Occipital lobe (tissue), 2 donors: Measurements from ENCODE around the gene RPS6KL1. TPM values are rescaled to one million over a fixed set of nuclear protein-coding genes. Genes with fewer than 3 reads are reported as not detected.
A peak's percentile ranks its signal among the peaks of the same experiment; 100 is the strongest.

Source experiments
- DNase-seq: peaks from one replicate; lab custom pipeline; 2025; lab: John Stamatoyannopoulos, UW
- total RNA-seq: library from RNA; depleted of rRNA; stranded (reverse); fragments of >200 nt; gene quantifications from one replicate; pipeline ENCODE4 v1.2.3, GENCODE V29; 2014

Gene RPS6KL1
- total RNA-seq, 1 donor from 2014 or later = 26.5 TPM

DNA sequence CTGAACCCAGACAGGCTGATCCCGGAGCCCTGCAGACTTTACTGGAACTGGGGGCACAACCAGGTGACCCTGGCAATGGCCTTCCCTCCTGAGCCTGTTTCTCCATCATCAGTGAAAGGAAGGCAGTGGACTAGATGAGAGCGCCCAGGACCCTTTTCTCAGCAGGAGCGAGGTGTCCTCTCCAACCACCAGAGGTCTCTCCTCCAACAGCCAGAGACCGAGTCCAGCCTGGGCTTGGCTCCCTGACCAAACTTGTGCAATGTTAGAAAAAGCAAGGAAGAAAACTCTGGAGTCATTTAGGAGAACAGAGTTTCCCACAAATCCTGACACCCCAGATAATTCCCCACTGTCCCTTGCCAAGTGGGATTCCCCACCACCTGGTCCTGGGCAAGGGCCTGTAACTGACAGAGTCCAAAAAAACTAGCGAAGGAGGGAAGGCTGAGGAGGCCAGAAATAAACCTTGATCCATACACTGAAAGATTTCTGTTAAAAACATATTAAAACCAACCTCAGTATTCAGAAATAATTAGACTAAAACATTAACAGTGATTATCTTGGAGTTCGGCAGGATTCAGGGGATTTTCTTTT, 9.0 kb downstream of the RPS6KL1 start:
- peak; percentile 13 for DNase-seq

DNA sequence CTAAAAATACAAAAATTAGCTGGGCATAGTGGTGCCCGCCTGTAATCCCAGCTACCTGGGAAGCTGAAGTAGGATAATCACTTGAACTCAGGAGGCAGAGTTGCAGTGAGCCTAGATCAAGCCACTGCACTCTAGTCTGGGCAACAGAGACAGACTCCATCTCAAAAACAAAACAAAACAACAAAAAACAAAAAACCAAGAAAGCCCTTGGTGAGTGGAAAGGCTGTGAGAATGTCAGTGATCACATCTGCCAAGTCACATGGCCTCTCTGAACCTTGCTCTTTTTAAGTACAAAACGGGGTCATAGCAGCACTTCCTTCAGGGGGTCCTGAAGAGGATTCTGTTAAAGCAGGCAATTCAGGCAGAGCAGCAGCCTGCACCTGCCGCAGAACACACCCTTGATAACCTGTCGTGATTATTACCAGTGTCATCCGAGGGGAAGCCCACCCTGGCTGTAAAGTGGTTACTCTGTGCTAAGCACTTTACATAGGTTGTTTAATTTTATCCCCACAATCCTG, 9.6 kb downstream of the RPS6KL1 start:
- no peak for DNase-seq

DNA sequence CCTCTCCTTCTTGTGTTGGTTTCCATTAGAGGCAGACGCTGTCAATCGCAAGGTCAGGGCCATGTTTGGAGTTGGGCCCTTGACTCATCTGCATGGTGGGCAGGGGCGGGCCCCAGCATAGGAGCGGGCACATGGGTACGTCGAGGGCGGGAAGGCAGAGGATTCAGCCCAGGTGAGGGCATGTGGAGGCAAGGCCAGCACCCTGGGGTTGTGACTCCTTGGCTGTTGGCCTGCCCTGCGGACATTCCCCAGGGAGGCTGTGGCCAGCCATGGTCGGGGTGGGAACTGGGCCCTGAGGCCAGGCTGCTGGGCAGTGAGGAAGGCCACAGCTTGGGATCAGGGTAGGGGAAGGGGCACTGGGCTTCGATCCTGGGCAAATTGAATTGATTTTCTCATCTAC, 10.3 kb downstream of the RPS6KL1 start:
- DNase-seq = no peak

DNA sequence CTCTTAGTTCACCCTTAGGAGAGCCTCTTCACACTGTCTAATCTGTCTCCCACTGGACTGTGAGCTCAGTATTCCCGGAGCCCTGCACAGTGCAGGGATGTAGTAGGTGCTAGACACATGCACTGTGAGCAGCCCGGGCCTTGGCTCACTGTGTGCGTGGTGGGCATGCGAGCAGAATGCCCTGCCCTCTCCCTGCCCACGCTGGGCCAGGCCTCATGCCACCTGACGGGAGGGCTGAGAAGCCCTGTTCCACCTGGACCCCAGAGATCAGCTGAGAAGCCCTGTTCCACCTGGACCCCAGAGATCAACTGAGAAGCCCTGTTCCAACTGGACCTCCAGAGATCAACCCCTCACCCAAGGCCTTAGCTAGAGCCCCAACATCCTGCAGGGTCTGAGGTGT, 10.9 kb downstream of the RPS6KL1 start:
- DNase-seq = no peak

DNA sequence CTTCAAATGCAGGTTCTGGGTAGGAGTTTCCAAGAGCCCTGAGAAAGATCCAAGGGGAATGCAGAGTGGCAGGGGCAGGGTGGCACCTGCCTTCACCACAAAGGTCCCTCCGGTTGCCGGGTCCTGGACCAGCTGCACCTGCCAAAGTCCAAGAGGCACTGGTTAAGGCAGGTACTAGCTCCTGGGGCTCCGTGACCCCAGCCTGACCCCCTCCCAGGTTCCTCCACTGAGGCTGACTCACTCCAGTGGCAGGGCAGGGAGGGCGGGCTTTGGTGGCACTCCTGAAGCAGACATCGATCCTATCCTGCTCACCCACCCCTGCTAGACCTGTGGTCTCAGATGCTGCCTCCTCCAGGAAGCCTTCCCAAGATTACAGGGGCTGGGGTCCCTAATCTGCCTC, 11.4 kb downstream of the RPS6KL1 start:
- no peak for DNase-seq

DNA sequence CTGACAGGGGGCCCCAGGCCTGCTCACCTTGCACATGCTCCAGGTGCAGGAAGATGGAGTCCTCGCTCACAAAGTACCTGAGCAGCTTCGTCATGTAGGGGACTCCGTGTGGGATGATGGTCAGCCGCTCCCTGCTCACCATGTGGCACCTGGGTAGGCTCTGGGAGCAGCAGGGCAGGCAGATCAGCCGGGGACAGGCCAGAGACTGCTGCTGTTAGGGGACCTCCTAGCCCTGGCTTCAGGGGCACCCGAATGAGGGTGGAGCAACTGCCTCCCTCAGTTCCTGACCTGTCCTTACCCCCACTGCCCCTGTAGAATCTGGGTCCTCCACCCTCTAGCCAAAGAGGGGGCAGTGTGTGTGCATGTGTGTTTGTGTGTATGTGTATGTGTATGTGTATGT, 11.8 kb downstream of the RPS6KL1 start:
- no peak for DNase-seq

DNA sequence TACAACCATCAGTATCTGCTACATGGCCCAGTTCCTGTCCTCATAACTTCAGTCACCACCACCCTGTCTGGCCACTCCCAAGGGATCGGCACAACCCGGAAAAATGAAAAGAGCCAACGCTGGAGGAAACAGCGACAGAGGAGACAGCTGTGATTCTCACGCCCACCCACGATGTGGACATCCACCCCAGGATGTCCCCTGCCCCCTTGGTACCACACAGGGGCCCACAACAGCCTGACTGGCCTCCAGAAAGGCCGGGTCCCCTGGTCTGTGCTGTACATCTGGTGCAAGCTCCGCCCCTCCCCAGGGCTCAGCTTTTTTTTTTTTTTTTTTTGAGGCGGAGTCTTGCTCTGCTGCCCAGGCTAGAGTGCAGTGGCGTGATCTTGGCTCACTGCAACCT, 12.5 kb downstream of the RPS6KL1 start:
- no peak for DNase-seq

DNA sequence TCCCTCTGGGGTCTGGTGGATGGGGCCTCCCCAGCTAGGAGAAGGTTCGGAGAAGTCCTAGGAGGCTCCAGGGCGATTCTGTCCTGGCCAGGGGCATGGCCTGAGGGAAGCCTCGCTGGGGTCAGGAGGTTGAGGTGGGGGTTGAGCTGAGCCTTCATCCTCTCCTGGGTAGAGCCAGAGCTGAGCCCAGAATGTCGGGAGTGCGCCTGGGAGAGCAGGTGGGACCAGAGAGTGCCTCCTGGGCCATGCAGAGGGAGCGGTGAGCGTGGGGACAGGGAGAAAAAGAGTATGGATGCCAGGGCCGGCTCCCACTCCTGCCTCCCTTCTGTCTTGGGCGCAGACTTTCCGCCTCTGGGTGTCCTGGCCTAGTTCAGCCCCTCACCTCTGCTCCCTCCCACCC, 13.1 kb downstream of the RPS6KL1 start:
- DNase-seq = no peak

DNA sequence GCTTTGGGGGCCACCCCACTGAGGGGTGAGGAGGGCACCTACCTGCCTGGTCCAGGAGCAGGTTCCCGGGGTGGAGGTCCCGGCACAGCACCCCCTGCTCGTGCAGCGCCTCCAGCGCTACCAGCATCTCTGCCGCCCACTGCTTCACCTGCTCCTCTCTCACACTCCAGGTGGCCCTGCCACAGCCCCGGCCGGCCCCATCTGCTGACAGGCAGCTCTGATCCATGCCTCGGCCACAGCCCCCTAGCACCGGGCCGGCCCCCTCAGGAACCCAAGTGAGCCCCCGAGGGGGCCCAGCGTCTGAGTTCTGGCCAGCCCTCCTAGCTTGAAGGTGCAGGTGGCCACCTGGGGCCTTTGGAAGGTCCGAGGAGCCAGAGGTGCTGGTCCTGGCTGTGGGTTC, 13.6 kb downstream of the RPS6KL1 start:
- no peak for DNase-seq

DNA sequence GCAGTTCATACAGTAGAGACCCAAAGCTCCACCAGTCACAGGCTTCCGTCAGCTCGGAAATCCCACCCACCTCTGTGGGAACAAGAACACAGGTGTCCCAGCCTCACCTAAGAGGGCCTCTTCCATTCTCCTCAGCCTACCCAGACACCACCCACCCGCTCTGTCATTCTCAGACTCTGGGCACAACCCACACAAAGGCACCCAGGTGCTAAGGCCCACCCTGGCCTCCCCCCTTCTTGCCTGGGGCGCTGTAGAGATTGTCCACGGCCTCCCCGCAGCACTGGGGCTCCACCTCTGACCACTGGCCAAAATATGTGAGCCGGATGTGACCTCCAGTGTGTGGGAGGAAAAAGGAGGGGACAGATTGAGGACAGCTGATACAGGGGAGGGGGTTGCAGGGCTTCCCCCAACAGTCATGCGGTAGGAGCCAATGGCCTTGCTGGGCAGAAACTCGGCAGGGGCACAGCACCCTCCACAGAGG, 14.2 kb downstream of the RPS6KL1 start:
- DNase-seq = no peak

DNA sequence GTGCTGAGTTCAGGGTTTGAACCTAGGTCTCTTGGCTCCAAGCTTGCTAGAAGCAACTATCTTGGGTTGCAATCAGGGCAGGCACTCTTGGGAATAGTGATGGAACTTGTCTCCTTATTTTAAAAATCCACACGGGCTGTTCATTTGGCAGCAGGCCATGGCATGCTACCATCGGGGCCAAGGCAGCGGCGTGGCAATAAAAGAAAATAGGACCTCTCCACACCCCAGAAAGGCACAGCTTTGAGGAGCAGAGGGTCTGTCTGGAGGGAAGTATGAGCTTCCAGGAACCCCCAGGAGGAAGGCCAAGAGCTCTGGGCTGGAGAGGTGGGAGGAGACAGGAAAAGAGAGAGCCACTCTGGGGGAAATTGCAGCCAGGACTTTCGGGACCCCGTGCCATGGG, 15.3 kb downstream of the RPS6KL1 start:
- DNase-seq = no peak

DNA sequence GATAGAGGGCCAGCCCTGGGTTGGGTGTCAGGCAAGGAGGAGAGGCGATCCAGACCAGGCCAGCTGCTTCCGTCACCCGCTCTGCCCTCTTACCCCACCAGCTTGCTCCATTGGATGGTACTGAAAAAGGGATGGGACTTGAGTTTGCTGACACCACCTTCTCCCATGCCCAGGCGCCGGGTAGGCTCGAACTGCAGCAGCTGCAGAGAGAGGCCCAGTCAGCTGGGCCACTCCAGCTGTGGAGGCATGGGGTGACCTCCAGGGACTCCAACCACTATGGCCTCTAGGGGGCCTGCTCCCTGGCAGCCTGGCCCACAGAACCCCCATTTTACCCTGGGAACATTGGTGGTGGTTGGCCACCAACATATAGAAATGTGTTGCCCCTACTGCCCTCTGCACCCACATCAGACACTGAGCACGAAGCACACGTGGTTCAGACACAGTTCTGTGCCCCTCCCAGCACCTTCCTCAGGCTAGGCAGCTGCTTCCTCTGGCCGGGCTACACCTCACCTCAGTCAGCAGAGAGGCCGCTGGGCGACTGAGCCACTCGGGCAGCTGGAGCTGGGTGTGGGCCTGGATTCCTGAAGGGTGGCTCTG, 16.0 kb downstream of the RPS6KL1 start:
- DNase-seq = no peak

DNA sequence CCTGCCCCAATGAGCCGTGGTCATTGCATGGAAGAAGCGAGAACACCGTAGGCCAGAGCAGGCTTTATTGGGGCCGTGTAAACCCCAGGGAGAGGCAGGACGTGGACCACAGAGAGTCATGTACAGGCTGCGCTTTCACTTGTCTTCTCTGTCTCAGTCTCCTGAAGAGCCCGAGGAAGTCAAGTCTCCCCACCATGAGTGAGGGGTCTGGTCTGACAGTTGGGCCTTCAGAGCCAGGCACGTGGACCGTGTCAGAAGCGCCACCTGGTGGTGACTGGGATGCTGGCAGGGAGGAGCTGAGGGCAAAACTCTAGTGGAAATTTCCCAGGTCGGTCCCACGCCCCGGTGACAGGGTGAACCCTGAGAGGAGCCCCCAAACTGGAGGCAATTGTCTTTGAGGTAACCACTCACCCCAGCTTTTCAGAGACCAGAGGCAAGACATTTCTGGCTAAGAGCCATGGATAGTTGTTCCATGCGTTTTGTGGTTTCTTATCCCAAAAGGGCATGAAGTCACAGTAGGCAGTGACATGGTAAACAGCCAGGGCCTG, 17.4 kb downstream of the RPS6KL1 start:
- DNase-seq = peak; percentile 12

DNA sequence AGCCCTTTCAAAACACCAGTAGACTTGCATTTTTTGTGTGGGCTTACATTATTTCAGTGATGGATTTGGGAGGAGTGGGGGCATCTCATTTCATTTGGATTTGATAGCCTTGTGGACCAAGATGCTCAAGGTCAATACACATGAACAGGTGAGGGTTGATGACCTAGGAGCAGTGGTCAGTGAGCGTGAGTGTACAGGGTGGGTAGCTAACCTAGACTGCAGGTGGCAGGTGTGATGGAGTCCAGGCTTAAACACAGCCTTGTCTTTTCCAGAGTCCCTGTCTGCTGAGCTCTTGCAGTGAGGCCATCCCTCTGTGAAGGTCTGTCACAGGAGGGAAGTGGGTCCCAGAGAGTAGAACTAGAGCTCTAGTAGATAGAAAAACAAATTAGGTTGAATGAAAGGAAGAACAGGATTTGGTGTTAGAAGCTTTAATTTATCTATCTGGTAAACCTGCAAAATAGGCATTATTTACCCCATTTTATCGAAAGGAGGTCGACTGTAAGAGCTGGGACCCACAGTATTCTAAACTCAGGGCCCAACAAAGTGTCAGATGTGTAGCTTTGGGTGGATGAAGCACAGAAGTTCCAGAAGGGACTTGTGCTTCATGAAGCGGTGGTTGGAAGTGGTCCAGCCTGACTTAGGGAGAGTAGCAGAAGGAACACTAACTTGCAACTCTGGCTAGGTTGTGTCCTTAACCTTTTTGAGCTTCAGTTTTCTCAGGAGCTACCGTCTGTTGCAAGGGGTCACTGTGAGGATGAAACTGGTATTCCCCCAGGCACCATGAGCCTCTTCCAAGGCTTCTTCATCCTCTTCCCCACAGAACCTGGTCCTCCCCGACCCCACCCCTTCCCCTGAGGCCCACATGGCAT, 18.2 kb downstream of the RPS6KL1 start:
- no peak for DNase-seq

DNA sequence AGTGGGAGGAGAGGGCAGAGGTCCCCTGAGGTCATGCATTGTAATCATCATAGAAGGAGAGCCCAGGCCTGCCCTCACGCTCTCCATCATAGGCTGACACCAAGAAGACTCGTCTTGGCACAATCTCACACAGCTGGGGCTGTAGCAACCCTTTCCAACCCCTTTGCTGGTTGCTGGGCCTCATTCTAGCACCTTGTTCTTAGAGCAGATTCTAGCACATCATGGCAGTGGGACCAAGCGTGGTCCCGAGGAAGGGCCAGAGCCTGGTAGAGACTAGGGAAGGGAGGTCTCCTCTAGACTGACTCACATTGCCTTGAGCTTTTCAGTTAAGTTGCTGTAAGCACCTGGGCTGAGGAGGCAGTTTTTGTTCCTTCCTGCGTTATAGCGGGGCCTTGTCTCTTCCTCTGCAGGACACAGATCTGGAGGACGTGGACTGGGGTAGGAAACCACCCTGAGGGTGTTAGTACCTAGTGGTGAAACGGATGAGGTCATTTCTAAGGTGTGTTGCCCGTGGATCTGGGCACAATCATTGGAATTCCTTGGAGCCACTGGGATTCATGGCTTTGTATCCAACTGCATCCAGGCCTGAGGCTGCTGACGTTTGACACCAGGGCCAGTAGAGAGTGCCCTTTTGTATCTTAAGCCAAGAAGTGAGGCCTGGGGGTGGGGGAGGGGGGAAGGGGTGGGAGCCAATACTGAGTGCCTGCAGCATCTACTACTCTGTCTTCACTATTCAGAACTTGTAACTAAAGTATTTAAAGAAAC, 19.9 kb downstream of the RPS6KL1 start:
- no peak for DNase-seq

DNA sequence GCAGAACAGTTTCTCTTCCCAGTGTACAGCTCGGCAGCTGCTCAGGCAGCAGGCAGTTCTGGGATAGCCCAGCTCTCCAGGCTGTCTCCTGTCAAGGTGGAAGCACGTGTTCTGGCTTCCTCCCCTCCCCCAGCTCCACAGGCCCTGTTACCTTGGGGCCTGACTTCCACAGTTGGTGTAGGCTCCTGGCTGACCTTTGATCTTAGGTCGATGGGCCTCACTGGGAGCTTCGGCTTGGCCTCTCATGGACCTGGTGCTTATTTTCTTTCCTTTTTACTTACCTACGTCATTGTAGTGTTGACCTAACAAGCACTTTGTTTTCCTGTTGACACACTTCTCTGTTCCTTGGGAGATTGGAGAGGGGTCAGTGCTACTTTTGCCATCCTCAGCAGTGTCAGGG, 24.4 kb downstream of the RPS6KL1 start:
- DNase-seq = no peak

DNA sequence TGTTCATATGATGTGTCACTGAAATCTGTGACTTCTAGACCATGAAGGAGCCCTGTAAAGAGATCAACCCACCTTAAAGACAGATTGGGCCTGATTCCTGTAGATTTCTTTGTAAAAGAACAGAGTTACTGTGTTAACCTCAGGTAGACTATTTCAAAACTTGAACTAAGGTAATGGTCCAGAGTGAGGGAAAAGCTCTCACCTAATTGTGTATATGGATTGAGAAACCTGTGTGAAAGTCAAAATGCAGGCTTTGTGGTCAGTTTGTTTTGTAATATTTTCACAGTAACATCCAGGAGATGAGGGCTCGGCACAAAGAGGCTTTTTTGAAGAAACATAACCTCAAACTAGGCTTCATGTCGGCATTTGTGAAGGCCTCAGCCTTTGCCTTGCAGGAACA, 25.0 kb downstream of the RPS6KL1 start:
- DNase-seq = no peak

DNA sequence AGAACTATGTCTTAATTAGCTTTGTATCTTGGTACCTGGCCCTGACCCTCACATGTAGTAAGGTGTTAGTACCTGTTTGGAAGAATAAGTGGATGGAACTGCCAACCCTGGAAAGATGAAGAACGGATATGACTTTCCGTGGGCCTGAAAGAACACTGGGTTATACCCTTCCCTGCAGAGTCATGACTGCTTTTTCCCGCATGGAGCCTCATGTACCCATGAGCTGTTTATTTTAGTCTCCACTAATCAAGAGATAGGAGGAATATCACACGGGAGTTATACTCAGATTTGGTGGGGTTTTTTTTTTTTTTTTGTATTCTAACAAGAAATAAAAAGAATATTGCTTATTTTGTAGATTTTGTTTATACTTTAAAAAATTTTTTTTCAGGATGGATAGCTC, 25.4 kb downstream of the RPS6KL1 start:
- DNase-seq = no peak

DNA sequence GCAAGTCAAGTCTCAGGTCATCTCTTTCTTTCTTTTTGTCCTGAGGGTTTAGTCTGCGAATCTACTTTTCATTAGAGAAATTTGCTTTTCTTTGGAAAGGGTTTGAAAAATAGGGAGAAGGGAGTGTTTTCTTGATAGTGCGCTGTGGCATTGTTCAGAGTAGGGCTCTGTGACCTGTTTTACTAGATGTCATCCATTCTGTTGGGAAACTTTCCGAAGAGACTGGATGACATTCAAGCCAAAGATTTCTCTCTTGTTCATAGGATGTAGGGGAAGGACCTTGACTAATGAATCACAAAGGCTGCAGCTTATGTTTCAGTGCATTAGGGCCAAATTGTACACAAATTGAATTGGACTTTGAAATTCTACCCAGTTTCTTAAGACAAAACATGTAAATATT, 26.7 kb downstream of the RPS6KL1 start:
- no peak for DNase-seq

DNA sequence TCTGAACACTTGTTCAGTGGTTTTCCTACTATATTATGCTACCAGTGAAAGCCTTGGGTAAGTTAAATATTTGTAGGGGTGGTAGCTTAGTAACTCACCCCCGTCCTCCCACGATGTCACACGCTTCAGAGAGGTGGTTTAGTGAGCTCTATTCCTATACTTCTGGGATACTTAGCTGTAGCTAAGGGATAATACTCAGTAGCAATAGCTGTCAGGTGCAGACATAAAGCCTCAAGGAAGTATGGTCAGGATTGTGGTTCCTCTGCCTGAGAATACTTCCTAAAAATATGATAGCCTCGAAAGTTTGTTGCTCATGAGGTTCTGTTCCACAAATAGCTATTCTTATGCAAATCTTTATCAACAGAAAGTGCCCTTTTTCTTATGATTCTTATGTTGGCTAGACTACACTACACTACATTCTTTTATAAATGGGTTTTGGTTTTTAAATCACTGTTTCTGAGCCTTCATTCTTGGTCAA, 29.4 kb downstream of the RPS6KL1 start:
- DNase-seq = no peak

DNA sequence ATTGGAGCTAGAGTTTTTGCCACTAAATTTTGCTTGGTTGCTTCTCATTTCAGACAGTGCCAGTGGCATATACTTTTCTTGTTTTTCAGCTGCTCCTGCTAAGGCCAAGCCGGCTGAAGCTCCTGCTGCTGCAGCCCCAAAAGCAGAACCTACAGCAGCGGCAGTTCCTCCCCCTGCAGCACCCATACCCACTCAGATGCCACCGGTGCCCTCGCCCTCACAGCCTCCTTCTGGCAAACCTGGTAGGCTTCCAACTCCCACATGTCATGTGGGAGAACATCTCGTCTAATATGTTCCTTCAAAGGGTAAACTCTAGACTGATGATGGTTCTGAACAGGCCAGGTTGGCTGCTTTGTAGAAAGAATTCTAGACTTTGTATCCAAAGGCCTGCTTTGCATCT, 30.3 kb downstream of the RPS6KL1 start:
- DNase-seq = no peak
